ENCODE data around the gene MIAT. TPM values are rescaled to one million over a fixed set of nuclear protein-coding genes. Genes with fewer than 3 reads are reported as not detected.

Gene MIAT
- total and polyA plus RNA-seq, 4 donors: 0.18 to 1.5 (median 0.73) TPM

- H3K4me3 ChIP-seq (ENCODE audit: low read depth in 1 of 3, low read length in 3 of 3): no peak overlapping the region
- no peaks in the 10 kb centered on the region for H3K27me3 ChIP-seq (ENCODE audit: control insufficient read depth in 4 of 4, insufficient read depth in 4 of 4, low read length in 3 of 4)
- peaks cover 2 to 10% (median 5%) of the 10 kb centered on the region in 4 donors for H3K36me3 ChIP-seq (ENCODE audit: control insufficient read depth in 4 of 4, insufficient read depth in 3 of 4, low read depth in 1 of 4, low read length in 3 of 4)
- TF ChIP-seq SP1 (IDR thresholded peaks at IDR 0.05): no peak
- no peak for TF ChIP-seq HNF4A (conservative IDR thresholded peaks at IDR 0.05)
- DNase-seq (ENCODE audit: low spot score): no peak
- 80% methylated on average over 3 of the region's 3 CpGs for WGBS
- no peaks in the 10 kb centered on the region for H3K9me3 ChIP-seq (ENCODE audit: control insufficient read depth in 4 of 4, low read length in 3 of 4)
- H3K4me1 ChIP-seq (ENCODE audit: control insufficient read depth in 4 of 4, insufficient read depth in 4 of 4, low read length in 3 of 4): no peaks in the 10 kb centered on the region
- H3K27ac ChIP-seq (ENCODE audit: low read depth in 1 of 2, low read length in 2 of 2): no peak overlapping the region
- no peak overlapping the region for H3K9ac ChIP-seq (ENCODE audit: low read depth in 1 of 2, low read length in 2 of 2)
Measured at GRCh38 chr22:26690654-26691376, 33.4 kb downstream of the MIAT start.

- 75% methylated on average over 6 of the region's 6 CpGs for WGBS
- Histone ChIP-seq H3K27me3 (ENCODE audit: control insufficient read depth in 4 of 4, insufficient read depth in 4 of 4, low read length in 3 of 4) (no peaks in the 10 kb centered on the region), H3K9ac (ENCODE audit: low read depth in 1 of 2, low read length in 2 of 2) (no peak overlapping the region), H3K9me3 (ENCODE audit: control insufficient read depth in 4 of 4, low read length in 3 of 4) (no peaks in the 10 kb centered on the region), H3K4me1 (ENCODE audit: control insufficient read depth in 4 of 4, insufficient read depth in 4 of 4, low read length in 3 of 4) (no peaks in the 10 kb centered on the region), H3K4me3 (ENCODE audit: low read depth in 1 of 3, low read length in 3 of 3) (no peak overlapping the region), H3K27ac (ENCODE audit: low read depth in 1 of 2, low read length in 2 of 2) (no peak overlapping the region), H3K36me3 (ENCODE audit: control insufficient read depth in 4 of 4, insufficient read depth in 3 of 4, low read depth in 1 of 4, low read length in 3 of 4) (peaks cover 2 to 12% (median 5%) of the 10 kb centered on the region in 4 donors)
- TF ChIP-seq EGR1 (IDR thresholded peaks at IDR 0.05; ENCODE audit: low read depth in 2 of 2) (no peak), FOXA2 (IDR thresholded peaks at IDR 0.05) (no peak), HNF4A (conservative IDR thresholded peaks at IDR 0.05) (no peak), ZBTB33 (IDR thresholded peaks at IDR 0.05) (no peak), TAF1 (conservative IDR thresholded peaks at IDR 0.05) (no peak), NR2F2 (IDR thresholded peaks at IDR 0.05) (no peak), CTCF (IDR thresholded peaks at IDR 0.05; ENCODE audit: low read depth, low read length, missing input control) (no peak)
- DNase-seq (ENCODE audit: low spot score): no peak
Measured at GRCh38 chr22:26691377-26691716, 34.0 kb downstream of the MIAT start.

GRCh38 chr22:26692215-26692614 is 34.8 kb downstream of the MIAT start:
- Histone ChIP-seq H3K9me3 (ENCODE audit: control insufficient read depth in 4 of 4, low read length in 3 of 4) (no peaks in the 10 kb centered on the region), H3K4me3 (ENCODE audit: low read depth in 1 of 3, low read length in 3 of 3) (no peak overlapping the region), H3K9ac (ENCODE audit: low read depth in 1 of 2, low read length in 2 of 2) (no peak overlapping the region), H3K36me3 (ENCODE audit: control insufficient read depth in 4 of 4, insufficient read depth in 3 of 4, low read depth in 1 of 4, low read length in 3 of 4) (peaks cover 2 to 12% (median 5%) of the 10 kb centered on the region in 4 donors), H3K4me1 (ENCODE audit: control insufficient read depth in 4 of 4, insufficient read depth in 4 of 4, low read length in 3 of 4) (no peaks in the 10 kb centered on the region), H3K27ac (ENCODE audit: low read depth in 1 of 2, low read length in 2 of 2) (no peak overlapping the region), H3K27me3 (ENCODE audit: control insufficient read depth in 4 of 4, insufficient read depth in 4 of 4, low read length in 3 of 4) (no peaks in the 10 kb centered on the region)
- DNase-seq (ENCODE audit: low spot score): no peak
- 95% methylated on average over 3 of the region's 3 CpGs for WGBS
- TF ChIP-seq ATF3 (IDR thresholded peaks at IDR 0.05) (no peak), EGR1 (IDR thresholded peaks at IDR 0.05; ENCODE audit: low read depth in 2 of 2) (no peak), CTCF (IDR thresholded peaks at IDR 0.05; ENCODE audit: low read depth, low read length, missing input control) (no peak), YY1 (IDR thresholded peaks at IDR 0.05) (no peak), NR2F2 (IDR thresholded peaks at IDR 0.05) (no peak), JUND (IDR thresholded peaks at IDR 0.05) (no peak), RXRA (IDR thresholded peaks at IDR 0.05) (no peak), RAD21 (IDR thresholded peaks at IDR 0.05) (no peak), FOXA2 (IDR thresholded peaks at IDR 0.05) (no peak), HNF4A (conservative IDR thresholded peaks at IDR 0.05) (no peak), FOXA1 (IDR thresholded peaks at IDR 0.05) (no peak), SP1 (IDR thresholded peaks at IDR 0.05) (no peak), REST (IDR thresholded peaks at IDR 0.05) (no peak)
